HG03457 (cell line): ENCODE measurements around the gene NUP214.
"Not testable (repeated sequence)": the region's sequence is repeated elsewhere in the genome, so short reads cannot be mapped to it uniquely, and the experiment has no call there.

Experiments
- ATAC-seq: cut with Tn5 transposase; IDR thresholded peaks from one replicate; pipeline ENCODE4 v1.9.1; 2021; ENCODE audit warnings: moderate number of reproducible peaks; ENCODE audit not compliant: unreplicated experiment

Gene NUP214

DNA sequence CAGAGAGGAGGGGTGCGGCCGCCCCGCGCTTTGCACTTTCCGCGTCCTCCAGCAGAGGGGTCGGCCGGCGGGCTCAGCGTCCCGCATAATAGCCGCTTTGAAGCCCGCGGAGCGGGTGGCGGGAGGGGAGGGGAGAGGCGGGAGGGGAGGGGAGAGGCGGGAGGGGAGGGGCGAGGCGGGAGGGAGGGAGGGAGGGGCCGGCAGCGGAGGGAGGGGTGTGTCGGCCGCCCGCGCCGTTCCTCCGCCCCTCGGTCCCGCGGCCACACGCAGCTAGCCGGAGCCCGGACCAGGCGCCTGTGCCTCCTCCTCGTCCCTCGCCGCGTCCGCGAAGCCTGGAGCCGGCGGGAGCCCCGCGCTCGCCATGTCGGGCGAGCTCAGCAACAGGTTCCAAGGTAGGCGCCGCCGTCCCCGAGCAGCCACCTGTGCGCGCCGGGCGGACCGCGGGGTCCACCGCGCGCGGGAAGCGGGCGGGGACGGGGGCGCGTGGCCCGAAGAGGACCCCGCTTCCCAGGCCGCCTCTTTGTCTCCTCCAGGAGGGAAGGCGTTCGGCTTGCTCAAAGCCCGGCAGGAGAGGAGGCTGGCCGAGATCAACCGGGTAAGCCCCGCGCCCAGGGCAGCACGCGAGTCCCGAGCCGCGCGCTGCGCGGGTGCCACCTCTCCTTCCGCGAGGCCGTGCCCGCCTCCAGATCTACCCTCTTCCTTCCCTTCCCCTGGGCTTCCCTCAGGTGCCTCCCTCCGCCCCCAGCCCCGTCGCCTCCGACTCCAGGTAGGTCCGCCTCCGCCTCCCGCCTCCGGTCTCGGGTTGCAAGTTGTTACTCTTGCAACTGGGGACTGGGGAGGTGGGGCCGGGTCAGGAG lies 28.9 kb upstream of the NUP214 start, which contains the start of gene AIF1L:
AIF1L (plus strand) TSS at position 263 of the 857 bp plus-strand sequence; CDS start at position 362, 99 bp downstream.
- no peak for ATAC-seq

DNA sequence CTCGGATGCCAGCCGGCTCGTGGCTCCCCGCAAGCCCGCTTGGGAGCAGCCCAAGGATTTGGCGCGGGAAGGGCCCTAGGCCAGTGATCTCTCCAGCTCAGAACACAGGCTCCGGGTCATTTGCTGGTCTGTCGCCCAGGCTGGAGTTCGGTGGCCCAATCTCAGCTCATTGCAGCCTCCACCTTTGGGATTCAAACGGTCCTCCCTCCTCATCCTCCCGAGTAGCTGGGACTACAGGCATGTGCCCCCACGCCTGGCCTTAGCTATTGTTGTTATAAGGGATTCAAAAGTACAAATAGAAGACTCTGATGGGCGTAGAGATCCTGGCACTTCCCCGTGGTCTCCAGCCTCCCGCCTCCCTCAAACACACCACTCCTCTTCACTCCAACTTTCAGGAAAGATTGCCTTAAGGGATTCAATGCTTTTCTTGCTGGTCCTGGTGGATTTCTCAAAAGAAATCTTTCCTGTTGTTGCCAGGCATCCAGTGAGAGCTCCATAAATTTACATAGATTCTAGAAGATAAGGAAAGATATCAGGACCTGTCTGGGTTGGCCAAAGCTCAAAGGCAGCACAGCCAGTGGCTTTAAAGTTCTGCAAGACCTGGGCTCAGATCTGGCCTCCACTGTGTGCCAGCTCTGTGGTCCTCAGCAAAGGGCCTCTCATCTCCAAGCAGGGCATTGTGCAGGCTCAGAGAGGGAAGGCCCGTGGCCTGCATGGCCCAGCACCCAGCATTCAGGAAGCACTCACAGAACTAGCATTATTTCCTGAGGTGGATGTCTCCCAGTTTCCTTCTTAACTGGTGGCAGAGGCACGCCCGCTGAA lies 28.0 kb upstream of the NUP214 start:
- ATAC-seq: no peak

DNA sequence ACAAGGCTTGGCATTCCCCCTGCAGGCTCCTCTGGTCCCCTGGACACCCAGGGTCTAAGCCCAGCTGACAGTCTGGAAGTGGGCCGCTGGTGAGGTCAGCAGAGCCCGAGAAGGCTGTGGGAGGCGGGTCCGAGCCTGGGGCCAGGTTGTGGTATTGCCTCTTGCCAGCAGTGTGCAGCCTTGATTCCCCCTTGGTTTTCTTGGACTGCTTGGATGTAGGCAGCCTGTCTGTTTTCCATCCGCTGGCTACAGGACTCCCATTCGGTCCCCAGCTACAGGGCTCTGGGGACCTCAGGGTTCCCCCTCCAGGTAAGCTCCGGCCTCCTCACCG lies 27.5 kb upstream of the NUP214 start:
- no peak for ATAC-seq

DNA sequence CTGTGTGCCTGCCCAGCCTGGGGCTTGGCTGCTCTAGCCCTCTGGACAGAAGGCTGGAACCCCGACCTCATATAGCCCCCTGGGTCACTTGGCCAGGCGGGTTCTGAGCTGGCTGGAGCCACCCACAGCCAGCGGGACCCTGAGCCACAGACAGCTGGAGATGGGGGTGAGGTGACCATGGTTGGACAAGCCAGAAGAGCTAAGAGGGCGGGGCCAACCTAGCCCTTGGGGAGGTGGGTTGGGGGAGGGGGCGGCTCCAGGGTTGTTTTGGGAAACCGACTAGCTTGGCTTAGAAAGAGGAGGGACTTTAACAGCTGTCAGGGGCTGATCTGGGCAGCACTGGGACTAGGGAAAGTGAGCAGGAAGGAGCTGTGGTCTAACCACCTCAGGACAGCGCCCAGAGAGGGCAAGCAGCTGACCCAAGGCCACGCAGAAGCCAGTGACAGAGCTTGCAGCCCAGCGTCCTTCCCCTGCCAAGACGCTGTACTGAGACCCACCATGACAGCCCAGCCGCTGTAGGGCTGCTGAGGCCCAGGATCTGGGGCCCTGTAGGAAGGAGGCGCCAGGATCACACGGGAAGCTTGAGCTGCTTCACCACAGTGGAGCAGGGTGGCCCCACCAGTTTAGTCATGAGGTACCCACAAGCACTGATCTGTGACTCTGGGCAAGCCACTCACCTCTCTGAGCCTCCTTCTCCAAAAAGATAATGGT lies 26.8 kb upstream of the NUP214 start:
- no peak for ATAC-seq

DNA sequence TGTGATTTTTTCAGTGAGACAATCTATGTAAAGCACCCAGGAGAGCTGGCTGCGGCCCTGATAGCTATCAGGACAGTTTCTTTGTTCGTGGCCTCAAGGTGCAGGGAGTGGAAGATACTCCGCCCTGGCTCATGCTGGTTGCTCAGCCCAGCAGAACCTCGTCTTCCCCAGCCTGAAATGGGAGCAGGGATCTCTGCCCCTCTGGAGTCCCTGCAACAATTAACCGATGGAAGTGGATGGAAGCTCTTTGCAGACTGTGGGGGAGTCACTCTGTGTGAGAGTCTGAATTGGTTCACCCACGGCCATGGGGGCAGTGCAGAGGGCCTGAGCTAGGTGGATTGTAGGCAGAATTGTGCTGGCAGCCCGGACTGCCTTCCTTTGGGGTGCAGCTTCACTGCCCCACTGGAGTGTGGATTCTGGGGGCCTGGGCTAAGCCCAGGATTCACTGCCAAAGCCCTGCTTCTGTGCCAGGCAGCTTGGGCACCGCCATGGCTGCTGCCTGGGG lies 26.2 kb upstream of the NUP214 start:
- ATAC-seq: no peak

DNA sequence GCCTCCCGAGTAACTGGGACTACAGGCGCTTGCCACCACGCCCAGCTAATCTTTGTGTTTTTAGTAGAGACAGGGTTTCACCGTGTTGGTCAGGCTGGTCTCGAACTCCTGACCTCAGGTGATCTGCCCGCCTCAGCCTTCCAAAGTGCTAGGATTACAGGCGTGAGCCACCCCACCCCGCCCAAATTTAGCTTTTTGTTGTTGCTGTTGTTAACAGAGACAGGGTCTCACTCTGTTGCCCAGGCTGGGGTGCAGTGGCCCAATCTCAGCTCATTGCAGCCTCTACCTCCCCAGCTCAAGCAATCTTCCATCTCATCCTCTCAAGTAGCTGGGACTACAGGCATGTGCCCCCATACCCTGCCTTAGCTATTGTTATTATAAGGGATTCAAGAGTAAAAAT lies 25.5 kb upstream of the NUP214 start:
- ATAC-seq: not testable (repeated sequence)

DNA sequence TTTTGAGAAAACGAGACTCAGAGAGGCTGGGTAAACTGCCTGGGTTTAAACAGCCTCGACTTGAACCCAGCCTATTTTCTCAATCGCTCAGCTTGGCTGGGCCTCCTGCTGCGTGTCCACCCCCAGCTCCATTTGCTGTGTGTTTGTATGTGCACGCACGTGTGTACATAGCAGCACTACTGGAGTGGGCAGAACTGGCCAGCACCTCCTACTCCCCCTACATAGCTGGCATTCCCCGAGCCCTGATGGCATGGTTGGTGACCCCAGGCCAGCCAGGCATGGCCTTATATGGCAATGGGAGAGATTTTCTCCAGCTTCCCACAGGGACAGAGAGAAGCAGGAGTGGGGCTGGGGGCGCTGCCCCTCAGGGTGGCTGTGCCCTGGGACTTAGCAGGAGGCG lies 24.9 kb upstream of the NUP214 start:
- ATAC-seq: no peak

DNA sequence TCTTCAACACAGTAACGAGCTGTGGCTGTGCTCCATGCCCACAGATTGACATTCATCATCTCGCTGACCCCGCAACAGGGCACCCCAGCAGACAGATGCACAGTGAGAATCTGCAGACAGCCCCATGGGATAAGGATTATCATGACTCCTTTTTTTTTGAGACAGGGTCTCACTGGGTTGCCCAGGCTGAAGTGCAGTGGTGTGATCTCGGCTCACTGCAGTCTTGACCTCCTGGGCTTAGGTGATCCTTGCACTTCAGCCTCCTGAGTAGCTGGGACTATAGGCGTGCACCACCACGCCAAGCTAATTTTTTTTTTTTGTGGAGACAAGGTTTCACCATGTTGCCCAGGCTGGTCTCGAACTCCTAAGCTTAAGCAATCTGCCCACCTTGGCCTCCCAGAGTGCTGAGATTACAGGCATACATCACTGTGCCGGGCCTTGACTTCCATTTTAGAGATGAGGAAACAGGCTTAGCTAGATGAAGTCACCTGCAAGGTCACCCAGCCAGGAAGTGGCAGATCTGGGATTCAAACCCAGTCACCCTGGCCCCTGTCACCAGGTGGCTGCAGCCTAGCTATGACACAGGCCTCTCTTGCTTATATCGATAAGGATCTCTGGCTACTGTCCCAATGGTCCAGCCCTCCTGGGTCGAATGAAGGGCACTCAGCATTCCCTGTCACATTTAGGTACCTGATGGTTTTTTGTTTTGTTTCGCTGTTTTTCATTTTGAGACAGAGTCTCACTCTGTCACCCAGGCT lies 24.0 kb upstream of the NUP214 start:
- no peak for ATAC-seq

DNA sequence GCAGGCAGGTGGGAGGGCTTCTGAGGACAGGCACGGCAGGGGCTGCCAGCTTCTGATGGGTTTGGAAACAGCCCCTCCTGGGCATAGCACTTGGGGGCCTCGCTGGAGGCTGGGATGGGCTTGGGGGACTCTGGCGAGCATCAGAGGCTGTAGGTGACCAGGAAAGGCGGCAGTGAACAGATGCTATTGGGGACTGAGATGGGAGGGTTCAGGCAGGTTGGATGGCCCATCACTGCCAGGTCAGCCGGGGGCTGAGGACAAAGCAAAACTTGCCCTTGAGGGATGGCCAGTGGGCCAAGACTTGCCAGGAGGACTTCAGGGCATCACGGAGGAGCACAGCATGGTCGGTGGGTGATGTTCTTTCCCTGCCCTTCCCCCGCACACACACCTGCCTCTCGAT lies 22.4 kb upstream of the NUP214 start:
- ATAC-seq: no peak

DNA sequence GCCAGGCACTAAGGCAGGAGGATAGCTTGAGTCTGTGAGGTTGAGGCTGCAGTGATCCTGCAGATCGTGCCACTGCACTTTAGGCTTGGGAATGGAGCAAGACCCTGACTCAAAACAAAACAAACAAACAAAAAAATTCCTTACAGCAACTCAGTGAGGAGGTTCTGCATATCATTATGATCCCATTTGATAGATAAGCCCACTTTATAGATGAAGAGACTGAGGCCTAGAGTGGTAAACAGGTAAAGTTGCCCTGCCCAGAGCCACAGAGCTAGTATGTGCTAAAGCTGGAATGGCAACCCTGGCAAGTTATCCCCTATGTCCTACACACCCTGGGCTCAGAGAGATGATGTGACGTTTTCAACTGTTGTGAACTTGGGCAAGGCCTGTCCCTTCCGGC lies 21.9 kb upstream of the NUP214 start:
- no peak for ATAC-seq

DNA sequence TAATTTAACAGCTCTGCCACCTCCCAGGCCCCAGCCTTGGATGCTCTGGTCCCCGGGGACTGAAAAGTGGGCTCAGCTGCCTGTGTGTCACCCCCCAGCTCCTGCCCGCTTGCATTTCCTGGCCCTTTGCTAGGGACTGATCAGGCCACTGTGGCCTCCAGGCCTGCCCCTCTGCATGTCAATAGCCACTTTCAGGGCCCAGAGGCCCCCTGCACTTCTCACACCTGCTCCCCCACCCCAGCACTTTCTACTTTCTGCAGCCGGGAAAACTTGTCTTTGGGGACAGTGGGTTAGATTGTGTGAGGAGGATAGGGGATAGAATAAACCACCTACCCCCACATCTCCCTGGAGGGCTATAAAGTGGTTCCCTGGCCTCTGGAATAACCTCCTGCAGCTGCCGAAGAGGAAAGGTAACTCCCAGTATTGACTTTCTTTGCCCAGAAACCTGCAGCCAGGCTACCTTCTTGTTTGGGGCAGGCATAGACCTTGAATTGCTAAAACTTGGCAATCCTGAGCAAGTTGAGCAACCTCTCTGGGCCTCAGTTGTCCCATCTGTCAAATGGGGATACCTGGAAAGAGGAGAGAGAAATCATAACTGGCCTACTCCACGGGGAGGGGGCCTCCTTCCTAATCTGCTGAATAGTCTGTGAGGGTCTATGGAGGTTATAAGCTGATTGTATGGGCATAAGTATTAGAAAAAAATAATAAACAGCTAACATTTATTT lies 21.2 kb upstream of the NUP214 start:
- no peak for ATAC-seq

DNA sequence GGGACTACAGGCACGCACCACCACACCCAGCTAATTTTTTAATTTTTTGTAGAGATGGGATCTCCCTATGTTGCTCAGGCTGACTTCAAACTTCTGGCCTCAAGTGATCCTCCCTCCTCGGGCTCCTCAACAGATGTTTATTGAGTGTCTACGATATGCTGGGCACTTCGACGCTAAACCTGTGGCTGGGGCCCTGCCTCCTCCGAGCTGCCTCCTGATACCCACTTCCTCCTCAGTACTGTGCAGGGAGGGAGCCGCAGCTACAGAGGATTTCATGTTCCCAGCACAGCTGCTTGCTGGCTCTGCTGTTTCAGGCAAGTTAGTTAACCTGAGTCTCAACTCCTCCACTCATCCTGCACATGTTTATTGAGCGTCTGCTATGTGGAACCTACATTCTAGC lies 19.4 kb upstream of the NUP214 start:
- no peak for ATAC-seq

DNA sequence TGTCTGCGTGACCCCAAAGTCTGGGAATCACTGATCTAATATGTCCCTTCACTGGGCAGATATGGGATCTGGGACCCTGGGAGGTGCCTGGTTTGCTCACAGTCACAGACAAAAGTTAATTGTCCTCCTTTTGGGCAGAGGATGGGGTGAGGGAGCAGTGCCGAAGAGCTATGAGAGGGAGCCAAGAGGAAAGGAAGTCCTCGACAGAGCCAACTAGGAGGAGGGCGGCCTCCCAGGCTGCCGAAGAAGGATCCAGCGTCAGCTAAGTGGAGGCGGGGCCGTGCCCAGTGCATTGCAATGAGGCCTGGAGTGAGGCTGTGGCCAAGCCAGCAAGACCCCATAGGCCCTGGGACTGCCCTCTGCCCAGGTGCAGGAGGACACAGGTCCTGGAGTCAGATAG lies 17.6 kb upstream of the NUP214 start:
- no peak for ATAC-seq

DNA sequence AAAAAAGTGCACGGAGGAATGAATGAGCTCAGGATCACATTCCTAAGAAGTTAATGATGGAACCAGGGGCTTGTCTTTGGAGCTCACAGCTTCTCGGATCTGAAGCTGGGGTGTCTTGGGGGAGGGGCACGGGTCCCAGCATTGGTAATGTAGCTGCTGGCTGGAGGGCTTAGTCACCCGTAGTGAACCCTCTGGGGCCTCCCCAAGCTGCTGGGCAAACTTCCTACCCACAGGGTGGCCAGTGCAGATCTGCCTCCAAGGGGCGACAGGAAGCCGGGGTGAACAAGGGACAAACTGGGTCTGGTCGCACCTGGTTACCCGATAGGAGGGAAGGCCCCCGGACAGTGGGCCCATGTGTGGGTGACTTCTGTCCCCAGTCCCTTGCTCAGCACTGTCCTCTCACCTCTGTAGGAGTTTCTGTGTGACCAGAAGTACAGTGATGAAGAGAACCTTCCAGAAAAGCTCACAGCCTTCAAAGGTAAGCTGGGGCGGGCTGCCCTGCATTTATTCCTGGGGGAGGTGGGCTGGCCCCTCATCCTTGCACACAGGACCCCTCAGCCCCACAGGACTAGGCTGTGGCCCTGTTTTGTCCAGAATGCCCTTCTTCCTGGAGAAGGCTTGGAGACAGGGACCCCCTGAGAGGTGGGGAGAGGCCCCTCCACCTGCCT lies 14.1 kb upstream of the NUP214 start:
- ATAC-seq: no peak

DNA sequence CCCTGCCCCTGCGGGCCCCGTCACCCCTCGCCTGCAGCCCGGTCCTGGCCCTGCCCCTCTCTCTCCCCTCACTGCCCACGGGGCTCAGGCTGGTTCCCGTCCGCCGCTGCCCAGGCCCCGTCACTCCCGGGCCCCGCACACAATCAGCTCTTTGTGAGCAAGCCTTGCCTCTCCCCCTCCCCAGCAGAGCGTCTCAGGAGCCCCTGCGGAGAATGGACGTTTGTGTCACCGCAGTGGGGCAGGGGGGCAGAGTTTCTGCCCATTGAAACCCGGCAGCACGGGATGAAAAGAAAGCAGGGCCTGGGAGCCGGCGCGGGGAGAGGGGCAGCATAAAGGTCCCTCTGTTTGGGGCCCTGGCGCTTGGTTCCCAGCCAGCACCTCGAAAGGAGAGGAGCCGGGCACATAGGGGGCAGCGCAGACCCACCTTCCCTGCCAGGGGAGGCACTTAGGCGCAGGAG lies 13.5 kb upstream of the NUP214 start:
- no peak for ATAC-seq

DNA sequence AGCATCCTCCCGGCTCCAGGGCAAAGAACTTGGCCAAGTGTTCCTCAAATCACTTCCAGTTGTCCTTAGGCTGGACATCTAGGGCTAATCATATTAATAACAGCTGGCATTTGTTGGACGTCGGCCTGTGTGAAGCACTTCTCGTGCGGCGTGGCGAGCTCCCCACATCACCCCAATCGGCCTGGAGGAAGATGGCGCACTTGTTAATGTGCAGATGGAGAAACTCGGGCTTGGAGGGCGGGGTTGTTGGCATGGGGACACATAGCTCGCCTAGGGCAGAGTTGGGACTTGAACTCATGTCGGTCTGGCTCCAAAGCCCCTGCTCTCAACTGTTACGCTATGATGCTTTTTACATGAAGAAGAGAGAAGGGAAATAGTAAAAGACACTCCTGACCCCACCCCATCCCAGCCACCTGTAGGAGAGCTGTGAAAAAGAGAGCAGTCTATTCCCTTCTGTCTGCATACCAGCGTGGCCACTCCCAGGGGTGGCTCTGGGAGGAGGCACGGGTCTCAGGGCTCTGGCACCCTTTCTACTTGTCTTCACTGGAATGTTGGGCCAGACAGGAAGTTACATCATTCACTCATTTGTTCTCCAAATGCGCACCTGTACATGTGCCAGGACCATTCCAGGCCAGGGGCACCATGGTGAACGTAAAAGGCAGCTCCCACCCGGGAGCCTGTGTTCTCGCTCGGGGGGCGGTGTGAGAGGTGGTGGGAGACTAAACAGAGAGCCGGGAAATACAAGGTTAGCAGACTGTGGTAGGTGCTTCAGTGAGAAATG lies 12.8 kb upstream of the NUP214 start:
- ATAC-seq: no peak

DNA sequence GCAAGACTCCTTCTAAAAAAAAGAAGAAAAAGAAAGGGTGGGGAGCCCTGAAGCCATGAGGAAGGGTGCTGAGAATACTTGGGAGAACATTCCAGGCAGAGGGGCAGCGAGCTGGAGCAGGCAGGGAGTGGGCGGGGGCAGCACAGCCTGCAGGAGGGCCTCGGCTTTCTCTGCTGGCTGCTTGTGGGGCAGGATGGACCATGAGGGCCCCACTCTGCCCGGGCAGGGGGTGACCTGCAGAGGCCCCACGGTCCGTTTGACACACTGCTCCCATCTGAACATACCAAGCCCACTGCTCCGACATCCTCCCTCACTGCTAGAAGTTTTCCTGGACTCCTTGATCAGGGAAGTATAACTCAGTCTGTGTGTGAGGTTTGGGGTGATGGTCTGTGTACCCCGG lies 11.7 kb upstream of the NUP214 start:
- ATAC-seq: no peak

DNA sequence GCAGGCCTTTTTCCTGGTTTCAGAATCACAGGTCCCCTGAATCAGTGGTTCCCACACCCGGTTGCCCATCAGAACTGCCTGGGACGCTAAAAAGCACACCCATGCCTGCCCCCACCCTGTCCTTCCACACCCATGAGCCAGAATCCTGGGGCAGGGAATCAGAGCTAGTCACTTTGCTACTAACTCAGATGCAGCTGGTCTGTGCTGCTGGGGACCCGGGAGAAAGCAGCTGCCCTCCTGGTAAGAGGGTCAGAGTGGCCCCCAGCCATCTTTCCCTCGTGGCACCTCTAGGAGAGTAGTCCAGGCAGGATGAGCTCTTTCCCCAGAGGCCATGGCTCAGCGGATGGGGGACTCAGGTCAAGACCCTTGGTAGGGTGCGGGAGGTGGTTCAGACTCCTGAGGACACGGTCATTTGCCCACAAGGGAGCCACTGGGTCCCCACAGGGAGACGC lies 11.3 kb upstream of the NUP214 start:
- no peak for ATAC-seq

DNA sequence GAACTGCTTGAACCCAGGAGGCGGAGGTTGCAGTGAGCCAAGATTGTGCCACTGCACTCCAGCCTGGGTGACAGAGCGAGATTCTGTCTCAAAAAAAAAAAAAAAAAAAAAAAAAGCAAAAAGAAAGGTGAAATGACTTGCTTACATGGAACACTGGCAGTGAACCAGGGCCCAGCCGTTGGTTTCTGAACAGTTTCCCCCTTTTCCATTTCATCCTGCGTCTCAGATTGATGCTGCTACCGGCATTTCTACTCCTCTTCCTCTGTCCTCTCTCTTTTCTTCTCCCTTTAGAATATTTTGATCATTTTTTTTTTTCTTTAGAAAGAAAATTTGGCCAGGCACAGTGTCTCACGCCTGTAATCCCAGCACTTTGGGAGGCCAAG lies 10.0 kb upstream of the NUP214 start:
- not testable (repeated sequence) for ATAC-seq
